SK-N-SH treated with all-trans-retinoic acid at 6 μM for 48 hours (cell line): ENCODE results near the gene PCGF5.
"Not testable (repeated sequence)": the region's sequence is repeated elsewhere in the genome, so short reads cannot be mapped to it uniquely, and the experiment has no call there.

ENCODE experiments used
- BACH2 ChIP-seq: fragments of 250-450 bp; sonication (Bioruptor Pico); IDR thresholded peaks from 2 replicates; pipeline ENCODE4 v1.9.0; 2021; ENCODE audit warnings: mild to moderate bottlenecking, borderline replicate concordance
- CSDC2 ChIP-seq: fragments of 250-450 bp; sonication (Bioruptor Pico); IDR thresholded peaks from 2 replicates; pipeline ENCODE4 v1.5.0; 2020; ENCODE audit warnings: mild to moderate bottlenecking, moderate library complexity
- ISL1 ChIP-seq: fragments of 250-450 bp; sonication (Bioruptor Pico); IDR thresholded peaks from 2 replicates; pipeline ENCODE4 v2.1.2; 2022; ENCODE audit warnings: mild to moderate bottlenecking, moderate library complexity
- OSR1 ChIP-seq: fragments of 250-450 bp; sonication (Bioruptor Pico); IDR thresholded peaks from 2 replicates; pipeline ENCODE4 v1.8.0; 2022; ENCODE audit warnings: moderate library complexity, mild to moderate bottlenecking, inconsistent platforms
- TCF4 ChIP-seq: fragments of 250-450 bp; sonication (Bioruptor Pico); IDR thresholded peaks from 2 replicates; pipeline ENCODE4 v1.8.0; 2021; ENCODE audit warnings: mild to moderate bottlenecking, moderate library complexity, borderline replicate concordance
- TOX ChIP-seq: fragments of 250-450 bp; sonication (Bioruptor Pico); IDR thresholded peaks from 2 replicates; pipeline ENCODE4 v1.8.0; 2021; ENCODE audit warnings: mild to moderate bottlenecking, moderate library complexity, borderline replicate concordance
- ZC3H10 ChIP-seq: fragments of 250-450 bp; sonication (Bioruptor Pico); IDR thresholded peaks from 2 replicates; pipeline ENCODE4 v1.5.1; 2021; ENCODE audit warnings: mild to moderate bottlenecking, moderate library complexity
- ZFP3 ChIP-seq: fragments of 250-450 bp; sonication (Bioruptor Pico); IDR thresholded peaks from 2 replicates; pipeline ENCODE4 v1.5.0; 2020; ENCODE audit warnings: mild to moderate bottlenecking, moderate library complexity
- TF ChIP-seq, protein P1 (sequence below): fragments of 250-450 bp; sonication (Bioruptor Pico); IDR thresholded peaks from 2 replicates; pipeline ENCODE4 v1.8.0; 2021; ENCODE audit warnings: low read depth, mild to moderate bottlenecking, moderate library complexity, borderline replicate concordance
- TF ChIP-seq, protein P2 (sequence below): fragments of 250-450 bp; sonication (Bioruptor Pico); IDR thresholded peaks from 2 replicates; pipeline ENCODE4 v1.5.1; 2020; ENCODE audit warnings: low read depth, mild to moderate bottlenecking, moderate library complexity

GRCh38 chr10:91323293-91323905 lies 102.9 kb downstream of the PCGF5 start:
- TF ChIP-seq, protein P1, sequence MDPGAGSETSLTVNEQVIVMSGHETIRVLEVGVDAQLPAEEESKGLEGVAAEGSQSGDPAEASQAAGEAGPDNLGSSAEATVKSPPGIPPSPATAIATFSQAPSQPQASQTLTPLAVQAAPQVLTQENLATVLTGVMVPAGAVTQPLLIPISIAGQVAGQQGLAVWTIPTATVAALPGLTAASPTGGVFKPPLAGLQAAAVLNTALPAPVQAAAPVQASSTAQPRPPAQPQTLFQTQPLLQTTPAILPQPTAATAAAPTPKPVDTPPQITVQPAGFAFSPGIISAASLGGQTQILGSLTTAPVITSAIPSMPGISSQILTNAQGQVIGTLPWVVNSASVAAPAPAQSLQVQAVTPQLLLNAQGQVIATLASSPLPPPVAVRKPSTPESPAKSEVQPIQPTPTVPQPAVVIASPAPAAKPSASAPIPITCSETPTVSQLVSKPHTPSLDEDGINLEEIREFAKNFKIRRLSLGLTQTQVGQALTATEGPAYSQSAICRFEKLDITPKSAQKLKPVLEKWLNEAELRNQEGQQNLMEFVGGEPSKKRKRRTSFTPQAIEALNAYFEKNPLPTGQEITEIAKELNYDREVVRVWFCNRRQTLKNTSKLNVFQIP: not testable (repeated sequence)
- TF ChIP-seq, protein P2, sequence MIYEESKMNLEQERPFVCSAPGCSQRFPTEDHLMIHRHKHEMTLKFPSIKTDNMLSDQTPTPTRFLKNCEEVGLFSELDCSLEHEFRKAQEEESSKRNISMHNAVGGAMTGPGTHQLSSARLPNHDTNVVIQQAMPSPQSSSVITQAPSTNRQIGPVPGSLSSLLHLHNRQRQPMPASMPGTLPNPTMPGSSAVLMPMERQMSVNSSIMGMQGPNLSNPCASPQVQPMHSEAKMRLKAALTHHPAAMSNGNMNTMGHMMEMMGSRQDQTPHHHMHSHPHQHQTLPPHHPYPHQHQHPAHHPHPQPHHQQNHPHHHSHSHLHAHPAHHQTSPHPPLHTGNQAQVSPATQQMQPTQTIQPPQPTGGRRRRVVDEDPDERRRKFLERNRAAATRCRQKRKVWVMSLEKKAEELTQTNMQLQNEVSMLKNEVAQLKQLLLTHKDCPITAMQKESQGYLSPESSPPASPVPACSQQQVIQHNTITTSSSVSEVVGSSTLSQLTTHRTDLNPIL (CRISPR knock-in tag): not testable (repeated sequence)
- not testable (repeated sequence) for TF ChIP-seq TCF4; ZC3H10 (CRISPR knock-in tag); BACH2; ISL1 (CRISPR knock-in tag); ZFP3 (CRISPR knock-in tag); CSDC2 (CRISPR knock-in tag); OSR1 (CRISPR knock-in tag); TOX
